Effector CD4-positive, alpha-beta T cell (primary cell): ENCODE measurements around the gene ERO1B.
"Not testable (repeated sequence)": the region's sequence is repeated elsewhere in the genome, so short reads cannot be mapped to it uniquely, and the experiment has no call there.

Source experiments
- DNase-seq: peaks from one replicate; pipeline ENCODE4 v3.0.0-alpha.2; 2020

Gene ERO1B

DNA sequence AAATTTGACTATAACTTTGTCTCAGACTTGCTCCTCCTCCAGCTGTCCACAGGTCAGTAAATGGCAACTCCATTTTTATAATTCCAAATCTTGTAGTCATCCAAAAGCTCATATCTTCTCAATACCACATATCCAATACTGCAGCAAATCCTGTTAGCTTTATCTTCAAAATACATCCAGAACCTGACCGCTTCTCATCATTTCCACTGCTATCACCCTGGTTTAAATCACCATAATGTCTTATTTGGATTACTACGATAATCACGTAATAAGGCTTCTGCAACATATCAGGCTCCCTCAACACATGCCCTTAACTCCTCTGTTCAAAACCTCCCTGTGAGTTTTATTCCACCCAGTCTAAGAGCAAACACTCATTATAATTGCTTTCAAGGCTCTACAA, 34.5 kb downstream of the ERO1B start:
- DNase-seq: no peak

DNA sequence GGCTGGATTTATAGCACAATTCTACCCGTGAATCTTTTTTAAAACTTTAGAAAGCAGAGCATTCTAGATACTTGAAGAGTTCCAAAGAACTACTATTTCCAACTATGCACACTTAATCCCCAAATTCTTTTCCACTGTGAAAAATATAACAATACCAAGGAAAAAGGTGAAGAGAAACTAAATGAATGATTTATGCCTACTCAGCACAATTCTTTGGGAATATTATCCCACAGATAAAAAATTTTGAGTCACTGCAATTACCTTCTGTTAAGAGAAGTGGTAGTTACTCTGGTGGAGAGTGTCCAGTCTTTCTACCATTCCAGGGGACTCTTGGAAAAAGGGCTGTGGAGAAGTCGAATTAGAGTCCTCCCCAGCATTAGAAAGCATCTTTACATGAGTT, 39.2 kb downstream of the ERO1B start:
- no peak for DNase-seq

DNA sequence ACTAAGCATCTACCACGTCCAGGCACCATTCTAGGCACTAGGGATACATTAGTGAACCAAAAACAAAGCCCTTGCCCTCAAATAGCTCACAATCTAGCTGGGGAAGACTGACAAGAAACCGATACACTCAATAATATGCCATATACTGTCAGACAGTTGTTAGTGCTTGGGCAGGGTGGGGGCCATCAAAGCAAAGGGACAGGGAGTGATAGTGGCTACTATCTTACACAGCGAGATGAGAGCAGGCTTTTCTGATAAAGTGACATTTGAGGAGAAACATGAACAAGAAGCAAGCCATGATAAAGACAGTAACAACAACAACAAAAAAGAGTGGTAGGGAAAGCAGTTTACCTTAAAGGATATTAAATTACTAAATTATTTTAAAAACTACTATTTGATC, 41.1 kb downstream of the ERO1B start:
- DNase-seq: no peak

DNA sequence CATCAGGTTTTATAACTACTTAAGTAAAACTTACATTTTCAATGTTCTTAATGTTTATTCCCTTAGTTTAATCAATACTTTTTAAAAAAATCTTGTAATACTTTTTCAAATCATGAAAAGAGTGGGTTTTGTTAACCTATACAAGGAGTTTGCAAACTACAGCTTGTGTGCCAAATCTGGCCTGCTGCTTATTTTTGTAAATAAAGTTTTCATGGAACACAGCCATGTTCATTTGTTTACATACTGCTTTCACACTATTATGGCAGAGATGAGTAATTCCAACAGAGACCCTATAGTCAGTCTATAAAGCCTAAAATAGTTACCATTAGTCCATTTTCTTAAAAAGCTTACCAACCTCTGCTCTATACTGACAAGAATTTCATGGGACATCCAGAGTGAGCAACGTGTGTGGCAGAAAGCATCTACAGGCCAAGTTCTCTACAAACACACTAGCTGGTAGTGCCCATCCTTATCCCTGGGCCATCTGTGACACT, 42.6 kb downstream of the ERO1B start:
- no peak for DNase-seq

DNA sequence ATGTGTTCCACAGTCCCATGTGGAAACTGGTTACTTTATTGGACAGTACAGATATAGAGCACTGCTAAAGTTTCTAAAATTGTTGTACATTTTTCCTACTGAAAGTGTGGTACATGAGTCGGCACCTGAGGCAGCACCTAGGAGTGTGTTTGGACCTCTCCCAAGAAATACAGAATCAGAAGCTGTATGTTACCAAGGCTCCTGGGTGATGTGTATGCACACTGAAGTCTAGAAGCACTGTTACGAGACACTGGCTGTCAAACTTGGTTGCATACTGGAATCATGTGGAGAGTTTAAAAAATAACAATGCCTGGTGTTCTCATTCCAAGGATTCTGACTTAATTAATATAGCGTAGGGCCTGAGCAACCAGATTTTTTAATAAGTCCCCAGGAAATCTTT, 46.6 kb downstream of the ERO1B start:
- DNase-seq: no peak

DNA sequence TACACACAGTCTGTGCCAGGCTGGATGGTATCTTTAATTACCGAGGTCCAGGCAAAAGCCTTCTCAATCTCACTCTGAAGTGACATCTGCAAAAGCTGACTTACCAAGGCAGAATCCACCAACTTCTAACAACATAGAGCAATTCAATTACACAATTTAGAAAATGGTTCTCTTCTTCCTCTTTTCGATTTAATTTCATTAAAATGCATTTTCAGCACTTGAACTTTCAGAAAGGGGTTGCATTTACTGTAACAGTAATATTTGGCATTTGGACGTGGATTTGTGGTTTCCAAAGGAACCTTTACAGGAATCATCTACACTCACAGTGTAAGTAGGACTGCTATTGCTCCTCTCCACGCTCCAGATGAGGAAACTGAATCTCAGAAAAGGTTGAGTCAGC, 53.3 kb downstream of the ERO1B start:
- DNase-seq: no peak

DNA sequence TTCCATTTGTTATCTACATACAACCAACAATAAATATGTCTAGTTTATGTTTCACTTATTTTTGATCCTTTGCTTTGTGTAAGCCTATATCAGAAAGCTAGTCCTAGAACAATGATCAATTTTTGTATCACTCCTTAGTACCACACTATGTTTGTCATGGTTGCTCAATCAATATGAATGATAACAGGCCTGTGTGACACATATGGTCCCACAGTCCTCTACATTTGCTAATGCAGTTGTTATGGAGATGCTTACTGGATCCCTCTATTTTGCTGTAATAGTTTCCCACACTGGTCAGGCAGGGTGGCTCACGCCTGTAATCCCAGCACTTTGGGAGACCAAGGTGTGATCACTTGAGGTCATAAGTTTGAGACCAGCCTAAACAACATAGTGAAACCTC, 59.1 kb downstream of the ERO1B start:
- no peak for DNase-seq

DNA sequence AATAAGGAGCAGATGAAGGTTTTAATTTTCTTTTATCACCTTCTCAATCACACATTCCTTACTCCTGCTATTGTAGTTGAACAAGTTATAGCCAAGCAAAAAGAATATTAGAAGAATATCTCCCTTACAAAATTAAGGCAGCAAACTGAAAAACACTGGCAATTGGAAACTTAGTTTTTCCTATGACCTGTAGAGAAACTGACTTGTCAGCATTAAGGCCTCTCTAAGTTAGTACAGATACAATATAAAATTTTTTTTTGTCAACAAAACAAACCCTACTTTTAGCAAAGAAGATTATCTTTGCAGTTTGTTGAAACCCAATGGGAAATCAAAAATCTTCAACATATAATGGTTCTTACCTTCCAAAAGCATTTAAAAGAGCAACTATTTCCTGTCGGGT, 61.3 kb downstream of the ERO1B start:
- no peak for DNase-seq

DNA sequence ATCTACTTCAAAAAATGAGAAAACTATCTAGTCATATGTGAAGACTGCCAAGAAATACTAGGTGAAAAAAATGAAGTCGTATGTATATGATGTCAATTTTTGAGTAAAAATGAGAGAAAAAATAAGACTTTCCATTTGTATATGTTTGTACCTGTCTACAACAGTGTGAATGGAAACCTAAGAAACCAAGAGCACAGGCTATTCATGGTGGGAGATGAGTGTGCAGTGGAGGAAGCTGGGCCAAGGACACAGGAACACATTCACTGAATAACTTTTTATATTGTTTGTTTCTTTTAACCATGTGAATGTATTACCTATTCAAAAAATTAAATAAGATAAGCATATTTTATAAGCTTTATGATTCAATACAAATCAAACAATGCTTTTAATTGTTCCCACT, 67.0 kb downstream of the ERO1B start:
- no peak for DNase-seq

DNA sequence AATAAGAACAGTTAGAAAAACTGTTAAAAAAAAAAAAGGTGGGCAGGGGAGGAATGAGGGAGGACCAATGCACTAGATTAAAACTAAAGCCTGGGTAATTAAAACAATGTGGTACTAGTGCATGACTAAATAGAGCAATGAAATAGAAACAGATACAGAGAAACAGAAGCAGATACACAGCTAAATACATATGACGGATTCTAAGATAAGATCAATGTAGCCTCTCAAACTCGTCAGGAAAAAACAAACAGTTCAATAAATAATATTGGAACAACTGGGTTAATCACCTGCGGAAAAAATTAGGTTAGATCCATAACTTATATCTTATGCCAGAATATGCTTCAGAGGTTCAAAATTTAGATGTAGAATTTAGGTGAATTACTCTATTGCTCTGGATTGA, 68.2 kb downstream of the ERO1B start:
- DNase-seq: no peak

DNA sequence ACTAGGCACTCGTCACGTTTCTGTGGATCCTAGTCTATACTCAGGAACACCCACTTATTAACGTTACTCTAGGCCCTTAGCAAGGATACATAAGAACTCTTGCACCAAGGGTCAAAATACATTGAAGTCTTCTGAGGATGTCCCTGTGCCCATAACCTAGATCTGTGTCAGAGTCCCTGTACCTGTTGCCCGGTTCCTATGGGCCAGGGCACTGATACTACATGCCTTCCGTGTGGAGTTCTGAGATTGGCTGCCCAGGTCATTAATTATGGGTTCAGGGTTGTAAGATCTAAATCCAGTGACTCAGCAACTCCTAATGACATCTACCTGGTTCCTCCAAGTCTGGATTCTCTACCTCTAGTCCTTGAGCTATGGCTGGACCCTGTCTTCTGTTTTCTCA, 69.9 kb downstream of the ERO1B start:
- no peak for DNase-seq

DNA sequence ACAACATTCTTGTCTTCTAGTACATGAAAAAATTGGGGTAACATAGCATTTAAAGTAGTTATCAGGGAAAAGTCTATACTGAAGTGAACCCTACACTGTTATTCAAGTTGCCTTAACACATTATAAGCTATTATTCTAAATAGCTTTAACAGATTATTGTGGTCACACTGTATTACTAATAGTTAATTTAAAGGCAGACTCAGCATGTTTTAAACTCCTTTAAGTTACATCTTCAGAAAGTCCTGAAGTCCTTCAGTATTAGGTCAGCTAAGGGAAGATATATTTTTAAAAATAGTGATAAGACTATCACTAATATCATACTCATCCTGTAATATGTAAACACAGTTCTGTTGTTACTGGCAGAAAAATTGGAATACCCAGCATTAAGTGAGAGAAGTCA, 72.0 kb downstream of the ERO1B start:
- DNase-seq: no peak

DNA sequence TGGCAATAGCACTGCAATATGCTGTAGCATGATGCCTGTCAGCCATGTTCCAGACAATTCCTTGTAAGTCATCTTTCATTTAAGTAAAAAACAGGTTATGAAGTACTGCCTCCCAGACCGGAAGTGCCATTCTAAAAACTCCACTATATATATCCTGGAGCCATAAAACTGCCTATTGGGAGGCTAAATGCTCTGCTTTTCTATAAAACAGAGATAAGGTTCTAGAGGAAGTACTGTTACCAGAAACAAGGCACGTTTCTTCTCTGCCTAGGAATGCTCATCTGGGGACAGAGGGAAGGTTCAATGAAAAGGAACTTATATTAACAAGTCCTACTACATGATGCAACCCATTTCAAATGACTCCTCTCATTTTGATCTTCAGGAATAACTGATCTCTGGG, 72.6 kb downstream of the ERO1B start:
- no peak for DNase-seq

DNA sequence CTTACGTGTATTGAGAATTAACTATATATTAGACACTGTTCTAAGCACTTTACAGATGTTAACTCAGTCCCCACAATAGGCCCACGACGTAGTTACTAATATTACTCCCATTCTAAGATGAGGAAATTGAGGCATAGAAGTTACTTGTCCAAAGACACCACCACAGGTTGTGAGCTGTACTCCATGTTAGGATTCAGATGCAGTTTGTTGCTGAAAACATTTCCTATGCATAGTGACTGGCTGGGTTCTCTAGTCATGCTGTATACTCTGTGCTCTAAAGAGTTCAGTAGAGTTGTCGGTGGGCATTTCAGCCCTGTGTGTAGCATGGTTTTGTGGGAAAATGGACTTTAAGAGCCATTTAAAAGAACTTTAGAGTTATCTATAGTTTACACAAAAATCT, 74.2 kb downstream of the ERO1B start:
- no peak for DNase-seq

DNA sequence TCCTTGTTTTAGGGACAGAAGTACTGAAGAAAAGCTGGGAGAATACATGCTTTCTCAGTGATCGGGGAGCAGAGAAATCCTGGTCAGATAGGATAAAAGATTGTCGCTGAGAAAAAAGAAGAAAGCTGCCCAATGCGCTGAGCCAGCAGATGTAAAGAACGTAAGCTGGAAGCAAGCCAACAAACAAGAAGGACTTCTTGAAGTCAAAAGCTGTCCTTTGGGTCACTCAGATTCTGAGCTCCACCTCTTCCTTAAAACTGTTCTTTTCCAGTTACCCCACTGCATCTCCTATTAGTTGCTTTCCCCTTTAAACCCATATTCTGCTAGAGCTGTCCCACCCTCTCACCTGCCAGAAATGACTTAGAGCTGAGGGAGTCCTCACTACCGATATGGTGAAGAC, 74.6 kb downstream of the ERO1B start:
- no peak for DNase-seq

DNA sequence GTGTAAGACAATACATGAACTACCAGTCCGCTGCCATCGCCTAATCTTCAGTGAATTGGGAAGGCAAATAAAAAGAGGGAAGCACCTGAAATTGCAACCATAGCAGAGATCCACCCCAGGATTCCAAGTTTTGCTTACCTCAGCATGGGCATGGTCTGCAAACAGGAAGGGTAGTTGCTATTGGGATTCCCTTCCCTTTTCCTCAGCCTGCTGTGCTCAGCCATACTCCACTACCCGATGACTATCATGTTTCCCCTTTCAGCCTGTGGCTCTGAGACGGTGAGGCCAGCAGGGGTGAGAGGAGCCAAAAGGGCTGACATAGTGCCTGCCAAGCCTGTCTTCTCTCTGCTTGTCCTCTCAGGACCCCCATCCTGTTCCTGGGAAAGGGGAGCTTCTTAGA, 75.2 kb downstream of the ERO1B start:
- DNase-seq: no peak

DNA sequence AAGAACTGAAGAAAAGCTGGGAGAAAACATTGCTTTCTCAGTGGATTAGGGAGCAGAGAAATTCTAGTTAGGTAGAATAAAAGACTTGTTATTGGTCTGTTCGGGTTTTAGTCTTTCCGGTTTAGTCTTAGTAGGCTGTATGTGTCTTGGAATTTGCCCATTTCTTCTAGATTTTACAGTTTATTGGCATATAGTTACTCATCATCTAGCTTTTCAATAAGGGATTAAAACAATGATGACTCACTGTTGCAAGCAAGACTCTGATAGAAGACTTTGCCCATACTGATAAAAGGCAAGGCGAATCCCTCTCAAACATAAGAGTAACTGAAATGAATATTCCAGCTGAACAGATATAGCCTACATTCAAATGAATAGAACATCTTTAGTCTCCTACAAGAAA, 77.1 kb downstream of the ERO1B start:
- DNase-seq: no peak

DNA sequence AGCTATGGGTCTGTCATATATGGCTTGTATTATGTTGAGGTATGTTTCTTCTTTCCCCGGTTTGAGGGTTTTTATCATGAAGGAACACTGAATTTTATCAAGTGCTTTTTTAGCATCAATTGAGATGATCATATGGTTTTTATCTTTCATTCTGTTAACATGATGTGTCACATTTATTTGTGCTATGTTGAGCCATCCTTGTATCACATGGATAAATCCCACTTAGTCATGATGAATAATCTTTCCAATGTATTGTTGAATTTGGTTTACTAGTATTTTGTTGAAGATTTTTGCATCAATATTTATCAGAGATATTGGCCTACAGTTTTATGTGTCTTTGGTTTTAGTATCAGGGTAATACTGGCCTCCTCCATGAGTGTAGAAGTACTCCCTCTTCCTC, 77.7 kb downstream of the ERO1B start:
- no peak for DNase-seq

DNA sequence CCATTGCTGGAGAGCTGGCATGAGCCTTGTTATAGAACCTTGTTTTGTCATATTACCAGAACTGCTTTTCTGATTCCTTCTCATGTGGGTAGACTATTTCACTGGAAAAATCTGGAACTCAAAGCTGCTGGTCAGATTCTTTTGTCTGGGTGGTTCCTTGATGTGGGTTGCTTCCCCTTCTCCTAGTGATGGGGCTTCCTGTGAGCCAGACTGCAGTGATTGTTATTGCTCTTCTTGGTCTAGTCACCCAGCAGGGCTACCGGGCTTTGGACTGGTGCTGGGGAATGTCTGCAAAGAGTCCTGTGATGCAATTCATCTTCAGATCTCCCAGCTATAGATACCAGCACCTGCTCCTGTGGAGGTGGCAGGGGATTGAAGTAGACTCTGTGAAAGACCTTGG, 80.0 kb downstream of the ERO1B start:
- DNase-seq: no peak

DNA sequence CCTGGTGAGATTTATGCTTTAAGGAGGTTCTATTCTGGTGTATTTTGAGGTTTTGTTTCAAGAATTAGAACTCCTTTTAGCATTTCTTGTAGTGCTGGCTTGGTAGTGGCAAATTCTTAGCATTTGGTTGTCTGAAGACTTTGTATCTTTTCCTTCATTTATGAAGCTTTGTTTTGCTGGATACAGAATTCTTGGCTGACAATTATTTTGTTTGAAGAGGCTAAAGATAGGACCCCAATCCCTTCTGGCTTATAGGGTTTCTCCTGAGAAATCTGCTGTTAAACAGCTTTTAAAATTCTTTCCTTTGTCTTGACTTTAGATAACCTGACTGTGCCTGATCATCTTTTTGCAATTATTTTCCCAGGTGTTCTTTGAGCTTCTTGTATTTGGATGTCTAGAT, 80.8 kb downstream of the ERO1B start:
- DNase-seq: no peak

DNA sequence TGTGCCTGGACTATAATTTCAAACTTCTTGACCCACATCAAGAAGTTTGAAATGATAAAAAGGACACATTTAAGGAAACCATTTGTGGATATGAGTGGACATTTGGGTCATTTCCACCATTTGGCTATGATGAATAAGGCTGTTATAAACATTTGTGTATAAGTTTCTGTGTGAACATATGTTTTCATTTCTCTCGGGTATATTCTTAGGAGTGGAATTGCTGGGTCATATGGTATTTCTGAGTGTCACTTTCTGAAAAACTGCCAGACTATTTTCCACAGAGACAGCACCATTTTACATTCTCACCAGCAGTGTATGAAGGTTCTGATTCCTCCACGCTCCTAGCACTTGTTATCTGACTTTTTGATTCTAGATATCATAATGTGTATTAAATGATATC, 88.6 kb downstream of the ERO1B start:
- no peak for DNase-seq

DNA sequence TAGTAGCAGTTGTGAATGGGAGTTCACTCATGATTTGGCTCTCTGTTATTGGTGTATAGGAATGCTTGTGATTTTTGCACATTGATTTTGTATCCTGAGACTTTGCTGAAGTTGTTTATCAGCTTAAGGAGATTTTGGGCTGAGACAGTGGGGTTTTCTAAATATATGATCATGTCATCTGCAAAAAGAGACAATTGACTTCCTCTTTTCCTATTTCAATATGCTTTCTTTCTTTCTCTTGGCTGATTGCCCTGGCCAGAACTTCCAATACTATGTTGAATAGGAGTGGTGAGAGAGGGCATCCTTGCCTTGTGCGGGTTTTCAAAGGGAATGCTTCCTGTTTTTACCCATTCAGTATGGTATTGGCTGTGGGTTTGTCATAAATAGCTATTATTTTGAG, 93.7 kb downstream of the ERO1B start:
- not testable (repeated sequence) for DNase-seq

DNA sequence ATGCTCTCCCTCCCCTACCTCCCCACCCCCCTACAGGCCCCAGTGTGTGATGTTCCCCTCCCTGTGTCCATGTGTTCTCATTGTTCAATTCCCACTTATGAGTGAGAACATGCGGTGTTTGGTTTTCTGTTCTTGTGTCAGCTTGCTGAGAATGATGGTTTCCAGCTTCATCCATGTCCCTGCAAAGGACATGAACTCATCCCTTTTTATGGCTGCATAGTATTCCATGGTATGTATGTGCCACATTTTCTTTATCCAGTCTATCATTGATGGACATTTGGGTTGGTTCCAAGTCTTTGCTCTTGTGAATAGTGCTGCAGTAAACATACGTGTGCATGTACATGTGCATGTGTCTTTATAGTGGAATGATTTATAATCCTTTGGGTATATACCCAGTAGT, 95.3 kb downstream of the ERO1B start:
- DNase-seq: not testable (repeated sequence)

DNA sequence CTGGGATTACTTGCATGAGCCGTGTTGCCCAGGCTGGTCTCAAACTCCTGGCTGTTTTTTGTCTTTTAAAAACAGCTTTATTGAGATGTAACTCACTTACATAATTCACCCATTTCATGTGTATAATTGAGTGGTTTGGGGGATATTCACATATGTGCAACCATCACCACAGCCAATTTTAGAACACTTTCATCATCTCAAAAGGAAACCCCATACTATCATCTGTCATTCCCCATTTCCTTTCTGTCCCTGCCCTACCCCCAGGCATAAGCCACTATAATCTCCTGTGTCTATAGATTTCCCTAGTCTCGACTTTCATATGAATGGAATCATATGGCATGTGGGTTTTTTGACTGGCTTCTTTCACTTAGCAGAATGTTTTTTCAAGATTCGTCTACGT, 96.1 kb downstream of the ERO1B start:
- DNase-seq: no peak

DNA sequence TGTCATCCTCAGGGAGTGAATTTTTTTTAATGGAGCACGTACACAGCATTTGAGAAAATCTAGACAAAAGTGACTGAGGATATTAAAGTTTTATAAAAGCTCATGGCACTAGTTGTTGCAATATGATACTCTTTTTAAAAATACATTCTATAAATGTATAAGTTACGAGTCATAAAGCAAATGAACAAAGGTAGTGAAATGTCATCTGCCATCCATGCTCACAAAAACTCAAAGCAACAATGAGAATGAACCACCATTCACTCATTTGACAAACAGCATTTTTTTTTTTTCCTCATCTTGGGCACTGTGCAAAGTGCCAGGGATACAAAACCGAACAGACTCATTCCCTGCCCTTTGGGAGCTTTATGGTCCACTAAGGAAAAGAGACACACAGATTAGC, 100.7 kb downstream of the ERO1B start:
- no peak for DNase-seq

DNA sequence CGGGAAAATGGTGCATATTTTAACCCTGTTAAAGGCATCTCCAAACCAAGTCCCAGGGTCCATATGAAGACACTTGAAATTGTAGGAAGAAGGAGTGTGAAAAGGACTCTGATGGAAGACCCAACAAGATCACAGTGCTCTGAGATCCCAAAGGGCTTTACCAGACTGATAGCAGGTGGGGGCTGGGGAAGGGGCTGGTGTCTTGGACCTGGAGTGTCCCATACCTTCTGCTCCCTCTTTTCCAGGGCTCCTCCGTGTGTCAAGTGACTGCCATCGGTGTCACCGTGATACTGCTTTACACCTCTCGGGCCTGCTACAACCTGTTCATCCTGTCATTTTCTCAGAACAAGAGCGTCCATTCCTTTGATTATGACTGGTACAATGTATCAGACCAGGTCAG, 102.1 kb downstream of the ERO1B start:
- no peak for DNase-seq
